ENCODE results near the gene NPEPL1.
"Not testable (repeated sequence)": the region's sequence is repeated elsewhere in the genome, so short reads cannot be mapped to it uniquely, and the experiment has no call there.

The NPEPL1 gene

DNA sequence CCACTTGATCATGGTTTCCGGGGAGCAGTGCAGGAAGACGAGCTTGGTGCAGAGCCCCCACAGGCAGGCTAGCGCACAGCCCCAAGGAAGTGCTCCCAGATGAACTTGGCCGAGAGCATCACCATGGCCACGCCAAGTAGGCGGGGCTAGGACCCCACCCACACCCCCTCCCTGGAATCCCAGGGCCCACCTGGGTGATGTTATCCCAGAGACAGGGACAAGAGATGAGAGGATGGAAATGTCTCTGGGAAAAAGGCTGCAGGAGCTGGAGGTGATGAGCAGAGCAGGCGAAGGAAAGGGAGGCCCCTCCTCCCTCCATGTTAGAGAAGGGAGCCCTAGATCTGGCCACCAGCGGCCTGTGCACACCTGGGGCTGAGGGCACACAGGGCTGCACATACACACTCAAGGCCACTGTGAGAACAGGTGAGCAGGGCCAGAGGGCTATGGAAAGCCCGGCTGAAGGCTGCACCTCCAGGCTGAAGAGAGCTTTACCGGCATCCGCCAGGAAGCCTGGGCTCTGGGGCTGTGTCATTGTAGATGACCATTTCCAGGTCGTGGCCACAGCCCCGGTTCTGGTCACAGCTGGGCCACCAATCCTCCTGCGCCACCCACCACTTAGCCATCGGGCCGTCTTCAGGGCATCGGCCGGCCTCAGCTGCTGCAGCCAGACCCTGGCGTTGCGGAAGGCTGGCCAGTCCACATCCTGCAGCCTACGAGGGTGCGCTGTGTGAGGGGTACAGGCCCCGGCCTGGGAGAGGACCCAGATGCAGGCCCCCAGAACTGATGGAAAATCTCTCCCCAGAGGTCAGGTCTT, 24.9 kb downstream of the NPEPL1 start:
- DNase-seq (ENCODE audit: low read depth): no peak
- H3K36me3 ChIP-seq (ENCODE audit: control insufficient read depth, insufficient read depth, low read length, severe bottlenecking): no peaks in the 10 kb centered on the region
- no peak overlapping the region for H3K4me3 ChIP-seq (ENCODE audit: low read length)
- no peaks in the 10 kb centered on the region for H3K4me1 ChIP-seq (ENCODE audit: control insufficient read depth, insufficient read depth, low read length)
- H3K9ac ChIP-seq (ENCODE audit: low read length): no peak overlapping the region
- H3K27me3 ChIP-seq (replicated peaks; ENCODE audit: control insufficient read depth, insufficient read depth, low read length): peaks cover 23% of the 10 kb centered on the region
- no peaks in the 10 kb centered on the region for H3K9me3 ChIP-seq (ENCODE audit: control insufficient read depth, low read length)

DNA sequence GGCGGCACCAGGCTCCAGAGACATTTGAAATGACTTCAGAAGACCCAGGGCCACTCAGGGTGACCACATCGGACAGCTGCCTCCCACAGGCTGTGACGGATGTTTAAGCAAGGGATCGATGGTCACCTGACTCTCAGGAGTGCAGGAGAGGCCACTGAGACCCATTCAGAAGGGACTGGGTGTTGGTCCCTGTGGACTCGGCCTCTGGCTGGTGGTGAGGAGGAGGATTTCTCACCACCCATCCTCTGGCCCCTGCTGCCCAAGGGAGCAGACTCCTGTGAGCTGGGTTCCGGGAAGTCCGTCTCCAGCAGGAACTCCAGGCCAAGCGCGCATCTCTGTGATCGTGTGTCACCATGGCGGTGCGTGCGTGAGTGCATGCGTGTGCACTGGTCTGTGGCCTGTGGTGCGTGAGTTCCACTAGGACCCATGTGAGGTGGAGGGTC, 25.5 kb downstream of the NPEPL1 start:
- no peak for DNase-seq (ENCODE audit: low read depth)
- Histone ChIP-seq H3K9me3 (ENCODE audit: control insufficient read depth, low read length) (no peaks in the 10 kb centered on the region), H3K36me3 (ENCODE audit: control insufficient read depth, insufficient read depth, low read length, severe bottlenecking) (no peaks in the 10 kb centered on the region), H3K4me1 (ENCODE audit: control insufficient read depth, insufficient read depth, low read length) (no peaks in the 10 kb centered on the region), H3K27me3 (replicated peaks; ENCODE audit: control insufficient read depth, insufficient read depth, low read length) (peaks cover 29% of the 10 kb centered on the region), H3K9ac (ENCODE audit: low read length) (no peak overlapping the region), H3K4me3 (ENCODE audit: low read length) (no peak overlapping the region)

DNA sequence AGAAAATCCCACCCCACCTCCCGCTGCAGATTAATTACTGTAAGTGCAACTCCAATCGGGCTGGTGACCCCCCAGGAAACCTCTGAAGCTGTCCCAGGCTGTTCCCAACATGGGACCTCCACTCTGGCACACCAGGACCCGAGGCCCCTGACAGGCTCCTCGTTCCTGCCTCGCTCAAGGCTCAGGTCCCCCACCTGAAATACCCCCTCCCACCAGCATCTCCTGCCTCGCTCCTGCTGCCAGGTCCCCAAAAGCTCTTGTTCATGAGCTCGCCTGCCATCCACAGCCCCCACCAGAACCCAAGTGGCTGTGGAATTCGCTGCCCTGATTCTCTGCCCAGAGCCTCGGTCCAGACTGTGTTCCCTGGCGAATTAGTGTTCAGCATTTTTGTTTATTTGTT, 26.1 kb downstream of the NPEPL1 start:
- Histone ChIP-seq H3K4me3 (ENCODE audit: low read length) (no peak overlapping the region), H3K9ac (ENCODE audit: low read length) (no peak overlapping the region), H3K9me3 (ENCODE audit: control insufficient read depth, low read length) (no peaks in the 10 kb centered on the region), H3K36me3 (ENCODE audit: control insufficient read depth, insufficient read depth, low read length, severe bottlenecking) (no peaks in the 10 kb centered on the region), H3K27me3 (replicated peaks; ENCODE audit: control insufficient read depth, insufficient read depth, low read length) (peaks cover 32% of the 10 kb centered on the region), H3K4me1 (ENCODE audit: control insufficient read depth, insufficient read depth, low read length) (no peaks in the 10 kb centered on the region)
- DNase-seq (ENCODE audit: low read depth): no peak

DNA sequence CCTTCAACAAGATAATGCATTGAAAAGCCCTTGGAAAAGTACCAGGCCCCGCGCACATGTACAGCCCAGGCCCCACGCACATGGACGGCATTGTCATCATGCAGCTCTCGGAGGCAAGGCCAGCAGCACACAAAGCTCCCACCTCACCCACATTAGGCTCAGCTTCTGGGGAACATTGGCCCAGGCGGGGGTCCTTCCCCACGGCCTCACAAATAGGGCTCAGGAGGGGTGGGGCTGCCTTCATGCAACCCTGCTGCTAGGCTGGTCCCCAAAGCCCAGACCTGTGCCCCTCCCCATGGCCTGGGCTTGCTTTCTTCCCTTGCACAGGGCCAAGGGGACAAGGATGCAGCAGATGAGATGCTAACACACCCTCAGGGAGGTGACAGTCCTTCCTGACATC, 26.7 kb downstream of the NPEPL1 start:
- Histone ChIP-seq H3K9me3 (ENCODE audit: control insufficient read depth, low read length) (no peaks in the 10 kb centered on the region), H3K4me1 (ENCODE audit: control insufficient read depth, insufficient read depth, low read length) (no peaks in the 10 kb centered on the region), H3K4me3 (ENCODE audit: low read length) (no peak overlapping the region), H3K27me3 (replicated peaks; ENCODE audit: control insufficient read depth, insufficient read depth, low read length) (peaks cover 34% of the 10 kb centered on the region), H3K36me3 (ENCODE audit: control insufficient read depth, insufficient read depth, low read length, severe bottlenecking) (no peaks in the 10 kb centered on the region), H3K9ac (ENCODE audit: low read length) (no peak overlapping the region)
- no peak for DNase-seq (ENCODE audit: low read depth)

DNA sequence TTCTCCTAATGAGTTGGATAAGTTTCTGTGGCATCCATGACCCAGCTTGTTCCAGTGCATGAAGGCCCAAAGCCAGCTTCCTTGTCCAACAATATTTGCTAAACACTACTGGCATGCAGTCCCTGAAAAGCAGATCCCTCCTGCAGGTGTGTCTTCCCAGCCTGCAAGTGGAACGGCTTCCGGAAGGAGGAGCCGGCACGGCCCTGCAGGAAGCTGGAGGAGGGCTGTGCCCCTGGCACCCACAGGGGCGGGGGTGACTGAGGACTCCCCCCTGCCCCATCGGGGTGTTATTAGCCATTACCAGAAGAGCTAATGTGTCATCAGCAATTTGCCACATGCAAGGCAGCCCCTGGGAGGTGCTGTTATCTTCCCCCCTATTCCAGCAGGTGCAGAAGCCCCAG, 27.4 kb downstream of the NPEPL1 start:
- Histone ChIP-seq H3K4me3 (ENCODE audit: low read length) (no peak overlapping the region), H3K9me3 (ENCODE audit: control insufficient read depth, low read length) (no peaks in the 10 kb centered on the region), H3K36me3 (ENCODE audit: control insufficient read depth, insufficient read depth, low read length, severe bottlenecking) (no peaks in the 10 kb centered on the region), H3K27me3 (replicated peaks; ENCODE audit: control insufficient read depth, insufficient read depth, low read length) (peaks cover 34% of the 10 kb centered on the region), H3K4me1 (ENCODE audit: control insufficient read depth, insufficient read depth, low read length) (no peaks in the 10 kb centered on the region), H3K9ac (ENCODE audit: low read length) (no peak overlapping the region)
- no peak for DNase-seq (ENCODE audit: low read depth)

DNA sequence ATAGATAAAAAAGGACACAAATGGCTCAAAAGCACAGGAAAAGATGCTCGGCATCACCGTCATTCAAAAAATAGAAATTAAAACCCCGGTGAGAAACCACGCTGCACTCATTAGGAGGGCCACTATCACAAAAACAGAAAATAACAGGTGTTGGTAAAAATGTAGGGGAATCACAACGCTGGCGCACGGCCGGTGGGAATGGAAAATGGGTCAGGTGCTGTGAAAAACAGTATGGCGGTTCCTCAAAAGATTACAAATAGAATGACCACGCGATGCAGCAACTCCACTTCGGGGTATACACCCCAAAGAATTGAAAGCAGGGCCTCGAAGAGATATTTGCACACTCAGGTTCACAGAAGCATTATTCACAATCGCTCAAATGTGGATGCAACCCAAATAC, 28.3 kb downstream of the NPEPL1 start:
- DNase-seq (ENCODE audit: low read depth): no peak

DNA sequence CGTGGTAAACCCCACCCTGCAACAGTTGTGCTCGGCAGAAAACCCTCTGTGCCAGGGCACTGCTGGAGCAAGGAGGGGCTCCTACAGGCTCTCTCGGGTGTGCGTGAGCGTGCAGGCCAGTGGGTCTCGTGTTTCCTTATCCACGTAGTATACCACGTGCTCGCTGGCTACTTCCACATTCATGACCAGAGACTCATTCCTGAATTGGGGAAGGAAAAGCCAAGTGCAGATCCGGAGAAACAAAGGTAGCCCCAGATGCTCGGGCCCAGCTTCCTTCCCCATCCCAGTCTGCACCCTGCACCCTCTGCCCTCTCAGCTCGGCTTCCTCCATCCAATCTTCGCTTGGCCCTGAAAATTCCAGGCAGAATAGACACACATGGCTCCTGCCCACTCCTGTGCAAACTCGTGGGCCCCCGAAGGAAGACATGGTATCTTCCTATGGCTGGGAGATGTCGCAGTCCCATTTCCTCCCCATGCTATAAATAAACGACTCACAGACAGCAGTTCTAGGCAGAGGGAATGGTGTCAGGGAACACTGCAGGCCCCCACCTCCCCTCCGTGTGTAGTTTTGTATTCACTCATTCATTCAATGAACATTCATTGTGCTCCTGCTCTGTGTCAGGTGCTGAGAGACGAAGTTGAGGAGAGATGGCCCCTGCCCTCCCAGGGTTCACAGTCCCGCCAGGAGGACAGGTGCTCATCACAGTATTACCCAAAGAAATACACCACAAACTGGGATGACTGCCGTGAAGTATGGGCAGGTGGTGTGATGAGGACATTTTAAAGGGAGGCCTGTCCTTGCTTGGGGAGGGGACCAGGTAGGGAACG, 29.6 kb downstream of the NPEPL1 start:
- DNase-seq (ENCODE audit: low read depth): no peak
- H3K27me3 ChIP-seq (replicated peaks; ENCODE audit: control insufficient read depth, insufficient read depth, low read length): peaks cover 34% of the 10 kb centered on the region

More for the DNA sequence above, 28.3 kb downstream of the NPEPL1 start:
- Histone ChIP-seq H3K9ac (ENCODE audit: low read length) (no peak overlapping the region), H3K9me3 (ENCODE audit: control insufficient read depth, low read length) (no peaks in the 10 kb centered on the region), H3K4me1 (ENCODE audit: control insufficient read depth, insufficient read depth, low read length) (no peaks in the 10 kb centered on the region), H3K4me3 (ENCODE audit: low read length) (no peak overlapping the region), H3K36me3 (ENCODE audit: control insufficient read depth, insufficient read depth, low read length, severe bottlenecking) (no peaks in the 10 kb centered on the region), H3K27me3 (replicated peaks; ENCODE audit: control insufficient read depth, insufficient read depth, low read length) (peaks cover 34% of the 10 kb centered on the region)

DNA sequence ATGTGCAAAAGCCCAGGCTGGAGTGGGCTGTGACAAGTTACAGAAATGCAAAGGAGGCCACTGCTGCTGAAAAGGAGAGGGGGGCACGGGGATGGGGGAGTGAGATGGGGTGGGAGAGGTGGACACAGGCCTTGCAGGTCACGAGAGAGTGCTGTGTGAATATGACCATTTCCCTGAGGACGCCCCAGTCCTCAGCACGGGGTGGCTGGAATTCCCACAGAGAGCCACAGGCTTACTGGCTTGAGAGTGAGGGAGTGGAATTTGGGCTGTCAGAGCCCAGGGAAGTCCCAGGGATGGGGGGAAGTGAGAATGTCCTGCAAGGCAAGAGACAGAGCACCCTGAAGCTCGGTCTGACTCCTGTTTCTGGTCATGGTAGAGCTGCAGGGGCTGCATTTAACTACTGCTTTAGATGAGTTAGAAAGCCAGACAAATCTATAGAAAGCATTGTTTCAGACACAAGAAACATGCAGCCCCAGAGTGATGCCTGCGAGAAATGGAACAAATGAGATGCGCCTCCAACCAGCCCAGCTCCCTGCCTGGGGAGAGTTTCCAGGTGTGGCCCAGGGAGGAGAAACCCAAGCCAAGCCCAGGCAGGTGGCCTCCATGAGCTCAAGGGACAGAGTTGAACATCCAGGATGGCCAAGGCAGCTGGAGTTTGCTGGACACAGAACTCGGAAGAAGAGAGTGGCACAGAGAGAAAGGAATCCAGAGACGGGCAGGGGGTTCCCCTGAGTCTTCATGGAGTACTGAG, 30.5 kb downstream of the NPEPL1 start:
- Histone ChIP-seq H3K9ac (ENCODE audit: low read length) (no peak overlapping the region), H3K36me3 (ENCODE audit: control insufficient read depth, insufficient read depth, low read length, severe bottlenecking) (no peaks in the 10 kb centered on the region), H3K4me1 (ENCODE audit: control insufficient read depth, insufficient read depth, low read length) (no peaks in the 10 kb centered on the region), H3K4me3 (ENCODE audit: low read length) (no peak overlapping the region), H3K9me3 (ENCODE audit: control insufficient read depth, low read length) (peaks cover 10% of the 10 kb centered on the region), H3K27me3 (replicated peaks; ENCODE audit: control insufficient read depth, insufficient read depth, low read length) (peaks cover 34% of the 10 kb centered on the region)
- DNase-seq (ENCODE audit: low read depth): no peak

More for the DNA sequence above, 29.6 kb downstream of the NPEPL1 start:
- Histone ChIP-seq H3K4me3 (ENCODE audit: low read length) (no peak overlapping the region), H3K9ac (ENCODE audit: low read length) (no peak overlapping the region), H3K9me3 (ENCODE audit: control insufficient read depth, low read length) (peaks cover 5% of the 10 kb centered on the region), H3K36me3 (ENCODE audit: control insufficient read depth, insufficient read depth, low read length, severe bottlenecking) (no peaks in the 10 kb centered on the region), H3K4me1 (ENCODE audit: control insufficient read depth, insufficient read depth, low read length) (no peaks in the 10 kb centered on the region)

DNA sequence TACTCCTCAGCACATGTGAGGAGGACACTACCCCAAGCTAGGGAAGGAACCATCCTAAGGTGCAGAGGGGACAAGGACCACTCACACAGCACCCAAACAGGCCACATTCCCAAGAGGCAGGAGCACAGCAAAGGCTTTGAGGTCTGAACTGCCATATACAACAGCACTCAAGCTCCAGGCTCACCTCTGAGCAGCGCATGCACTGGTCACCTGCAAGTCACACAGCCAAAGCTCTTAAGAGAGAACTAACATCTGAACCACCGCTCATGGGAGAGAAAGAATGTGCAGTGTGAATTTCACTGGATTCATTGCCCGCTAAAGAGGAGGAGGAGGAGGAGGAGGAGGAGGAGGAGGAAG, 31.0 kb downstream of the NPEPL1 start:
- DNase-seq (ENCODE audit: low read depth): no peak
- no peaks in the 10 kb centered on the region for H3K4me1 ChIP-seq (ENCODE audit: control insufficient read depth, insufficient read depth, low read length)
- H3K36me3 ChIP-seq (ENCODE audit: control insufficient read depth, insufficient read depth, low read length, severe bottlenecking): no peaks in the 10 kb centered on the region
- H3K9me3 ChIP-seq (ENCODE audit: control insufficient read depth, low read length): peaks cover 10% of the 10 kb centered on the region
- H3K9ac ChIP-seq (ENCODE audit: low read length): no peak overlapping the region
- no peak overlapping the region for H3K4me3 ChIP-seq (ENCODE audit: low read length)
- H3K27me3 ChIP-seq (replicated peaks; ENCODE audit: control insufficient read depth, insufficient read depth, low read length): peaks cover 34% of the 10 kb centered on the region

DNA sequence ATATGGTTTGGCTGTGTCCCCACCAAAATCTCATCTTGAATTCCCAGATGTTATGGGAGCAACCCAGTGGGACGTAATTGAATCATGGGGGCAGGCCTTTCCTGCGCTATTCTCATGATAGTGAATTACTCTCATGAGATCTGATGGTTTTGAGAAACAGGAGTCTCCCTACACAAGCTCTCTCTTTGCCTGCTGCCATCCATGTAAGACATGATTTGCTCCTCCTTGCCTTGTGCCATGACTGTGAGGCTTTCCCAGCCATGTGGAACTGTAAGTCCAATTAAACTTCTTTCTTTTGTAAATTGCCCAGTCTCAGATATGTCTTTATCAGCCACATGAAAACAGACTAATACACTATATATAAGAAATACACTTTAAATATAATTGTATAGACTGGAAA, 33.6 kb downstream of the NPEPL1 start:
- not testable (repeated sequence) for H3K4me3 ChIP-seq (ENCODE audit: low read length); H3K4me1 ChIP-seq (ENCODE audit: control insufficient read depth, insufficient read depth, low read length); H3K36me3 ChIP-seq (ENCODE audit: control insufficient read depth, insufficient read depth, low read length, severe bottlenecking); H3K9ac ChIP-seq (ENCODE audit: low read length); DNase-seq (ENCODE audit: low read depth)
- Histone ChIP-seq H3K9me3 (ENCODE audit: control insufficient read depth, low read length) (peaks cover 10% of the 10 kb centered on the region), H3K27me3 (replicated peaks; ENCODE audit: control insufficient read depth, insufficient read depth, low read length) (peaks cover 24% of the 10 kb centered on the region)

DNA sequence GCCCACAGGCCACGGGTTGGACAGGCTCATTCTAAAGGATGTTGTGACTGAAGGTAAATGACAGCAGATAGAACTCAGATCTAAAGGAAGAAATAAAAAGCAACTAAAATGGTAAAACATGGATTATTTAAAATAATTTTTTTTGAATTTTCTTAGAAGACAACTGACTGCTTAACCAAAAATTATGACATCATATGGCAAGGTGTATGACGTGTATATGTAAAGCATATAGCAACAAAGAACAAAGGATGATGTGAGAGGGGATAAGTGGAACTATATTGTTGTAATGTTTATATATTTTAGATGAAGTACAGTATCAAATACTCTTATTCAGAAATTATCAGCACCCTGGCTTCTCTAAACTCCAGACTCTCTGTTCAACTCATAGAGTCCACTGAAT, 38.6 kb downstream of the NPEPL1 start:
- Histone ChIP-seq H3K4me3 (ENCODE audit: low read length) (no peak overlapping the region), H3K9me3 (ENCODE audit: control insufficient read depth, low read length) (peaks cover 16% of the 10 kb centered on the region), H3K27me3 (replicated peaks; ENCODE audit: control insufficient read depth, insufficient read depth, low read length) (no peaks in the 10 kb centered on the region), H3K4me1 (ENCODE audit: control insufficient read depth, insufficient read depth, low read length) (no peaks in the 10 kb centered on the region), H3K36me3 (ENCODE audit: control insufficient read depth, insufficient read depth, low read length, severe bottlenecking) (no peaks in the 10 kb centered on the region), H3K9ac (ENCODE audit: low read length) (no peak overlapping the region)
- DNase-seq (ENCODE audit: low read depth): no peak

Measured in adipocyte (in vitro differentiated cells).